NCI-H748 treated with DMSO at 0.1 percent for 48 hours (cell line): ENCODE results near the gene TIMMDC1.
"Not testable (repeated sequence)": the region's sequence is repeated elsewhere in the genome, so short reads cannot be mapped to it uniquely, and the experiment has no call there.

ENCODE experiments used
- DNase-seq: peaks from one replicate; lab custom pipeline; 2025; lab: John Stamatoyannopoulos, UW

TIMMDC1 gene

GRCh38 chr3:119510690-119511089, 12.3 kb downstream of the TIMMDC1 start:
- DNase-seq: no peak

GRCh38 chr3:119514637-119515036, 16.3 kb downstream of the TIMMDC1 start:
- DNase-seq: no peak

- DNase-seq: no peak
These were observed 18.8 kb downstream of the TIMMDC1 start for GRCh38 chr3:119517112-119517511.

- DNase-seq: no peak
These were observed 19.7 kb downstream of the TIMMDC1 start for GRCh38 chr3:119518026-119518425.

- no peak for DNase-seq
These were observed 26.8 kb downstream of the TIMMDC1 start for GRCh38 chr3:119524931-119525662.

- DNase-seq: no peak
These were observed 29.4 kb downstream of the TIMMDC1 start for GRCh38 chr3:119527714-119528113.

GRCh38 chr3:119529883-119530282, 31.5 kb downstream of the TIMMDC1 start:
- no peak for DNase-seq

GRCh38 chr3:119530456-119530855, 32.1 kb downstream of the TIMMDC1 start:
- no peak for DNase-seq

GRCh38 chr3:119531151-119531550, 32.8 kb downstream of the TIMMDC1 start:
- no peak for DNase-seq

GRCh38 chr3:119534296-119534695, 35.9 kb downstream of the TIMMDC1 start:
- DNase-seq: no peak

GRCh38 chr3:119536757-119537156, 38.4 kb downstream of the TIMMDC1 start:
- no peak for DNase-seq

- DNase-seq: no peak
These were observed 40.4 kb downstream of the TIMMDC1 start for GRCh38 chr3:119538772-119539171.

GRCh38 chr3:119541547-119541946, 43.2 kb downstream of the TIMMDC1 start:
- no peak for DNase-seq

- DNase-seq: no peak
These were observed 43.9 kb downstream of the TIMMDC1 start for GRCh38 chr3:119542168-119542767.

GRCh38 chr3:119543147-119543546, 44.8 kb downstream of the TIMMDC1 start:
- no peak for DNase-seq

GRCh38 chr3:119547227-119547626, 48.9 kb downstream of the TIMMDC1 start:
- no peak for DNase-seq

GRCh38 chr3:119548341-119548740, 50.0 kb downstream of the TIMMDC1 start:
- DNase-seq: no peak

GRCh38 chr3:119550192-119550910, 52.0 kb downstream of the TIMMDC1 start:
- no peak for DNase-seq

- DNase-seq: no peak
These were observed 53.3 kb downstream of the TIMMDC1 start for GRCh38 chr3:119551598-119551997.

- DNase-seq: not testable (repeated sequence)
These were observed 54.6 kb downstream of the TIMMDC1 start for GRCh38 chr3:119552928-119553327.

- DNase-seq: no peak
These were observed 55.6 kb downstream of the TIMMDC1 start for GRCh38 chr3:119553823-119554415.

- DNase-seq: no peak
These were observed 57.0 kb downstream of the TIMMDC1 start for GRCh38 chr3:119555309-119555735.

GRCh38 chr3:119555929-119556328, 57.6 kb downstream of the TIMMDC1 start:
- DNase-seq: no peak
